HG02588 (cell line): ENCODE data around the gene CISH.

Source experiments
- ATAC-seq: cut with Tn5 transposase; IDR thresholded peaks from one replicate; pipeline ENCODE4 v1.9.1; 2021; ENCODE audit warnings: mild to moderate bottlenecking, moderate library complexity; ENCODE audit not compliant: unreplicated experiment

Gene CISH

GRCh38 chr3:50615190-50615589 is 3.6 kb upstream of the CISH start:
- ATAC-seq: no peak

- ATAC-seq: no peak
These were observed 1.6 kb upstream of the CISH start for GRCh38 chr3:50612970-50613846.

DNA sequence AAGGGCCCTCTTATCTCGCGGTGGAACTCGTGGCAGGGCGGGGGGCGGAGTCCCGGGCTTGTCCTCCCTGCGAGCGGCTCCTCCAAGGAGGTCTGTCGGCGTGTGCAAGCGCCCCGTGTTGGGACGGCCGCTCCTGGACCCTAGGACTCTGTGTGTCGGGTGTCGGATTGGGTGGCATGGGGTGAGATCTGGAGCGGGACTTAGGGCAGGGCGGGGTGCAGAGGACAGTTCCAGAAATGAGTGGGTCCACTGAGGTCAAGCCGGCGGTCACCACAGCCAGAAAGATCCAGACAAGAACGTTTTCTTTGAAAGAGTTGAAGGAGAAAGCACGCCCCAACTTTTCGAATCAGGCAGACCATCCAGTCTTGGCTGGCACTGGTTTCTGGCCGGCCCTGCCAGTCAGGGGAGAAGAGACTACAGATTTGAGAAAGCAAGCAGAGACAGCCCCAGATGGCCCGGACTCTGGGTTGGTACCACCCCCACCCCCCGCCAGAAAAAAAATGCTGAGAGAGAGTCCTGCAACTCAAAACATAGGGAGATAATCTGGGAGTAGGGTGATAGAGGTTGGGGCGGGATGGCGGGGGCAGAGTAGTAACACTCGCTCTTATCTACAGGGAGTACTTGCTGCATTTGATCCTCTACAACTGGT is 784 bp upstream of the CISH start:
- peak; percentile 1 for ATAC-seq

DNA sequence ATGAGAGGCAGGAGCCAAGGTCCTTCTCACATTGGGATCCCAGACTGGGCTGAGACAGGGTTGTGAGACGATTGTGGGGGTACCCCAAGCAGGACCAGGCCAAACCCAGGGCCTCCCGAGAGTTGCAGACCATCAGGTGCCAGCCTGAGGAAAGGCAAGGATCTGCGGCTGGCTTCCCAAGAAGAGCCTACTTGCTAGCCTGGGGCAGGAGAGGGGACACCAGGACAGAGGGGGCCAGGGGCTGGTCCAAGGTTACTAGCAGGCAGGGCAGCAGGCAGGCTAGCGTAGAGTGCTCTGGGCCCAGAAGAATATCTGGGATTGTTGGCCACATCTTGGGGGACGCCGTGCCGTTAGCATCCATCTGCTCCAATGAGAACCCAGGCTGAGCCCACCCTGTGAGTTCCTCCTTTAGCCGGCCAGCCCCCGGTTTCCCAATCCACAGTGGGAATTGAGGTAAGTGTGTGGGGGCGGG is 546 bp downstream of the CISH start:
- ATAC-seq: no peak

DNA sequence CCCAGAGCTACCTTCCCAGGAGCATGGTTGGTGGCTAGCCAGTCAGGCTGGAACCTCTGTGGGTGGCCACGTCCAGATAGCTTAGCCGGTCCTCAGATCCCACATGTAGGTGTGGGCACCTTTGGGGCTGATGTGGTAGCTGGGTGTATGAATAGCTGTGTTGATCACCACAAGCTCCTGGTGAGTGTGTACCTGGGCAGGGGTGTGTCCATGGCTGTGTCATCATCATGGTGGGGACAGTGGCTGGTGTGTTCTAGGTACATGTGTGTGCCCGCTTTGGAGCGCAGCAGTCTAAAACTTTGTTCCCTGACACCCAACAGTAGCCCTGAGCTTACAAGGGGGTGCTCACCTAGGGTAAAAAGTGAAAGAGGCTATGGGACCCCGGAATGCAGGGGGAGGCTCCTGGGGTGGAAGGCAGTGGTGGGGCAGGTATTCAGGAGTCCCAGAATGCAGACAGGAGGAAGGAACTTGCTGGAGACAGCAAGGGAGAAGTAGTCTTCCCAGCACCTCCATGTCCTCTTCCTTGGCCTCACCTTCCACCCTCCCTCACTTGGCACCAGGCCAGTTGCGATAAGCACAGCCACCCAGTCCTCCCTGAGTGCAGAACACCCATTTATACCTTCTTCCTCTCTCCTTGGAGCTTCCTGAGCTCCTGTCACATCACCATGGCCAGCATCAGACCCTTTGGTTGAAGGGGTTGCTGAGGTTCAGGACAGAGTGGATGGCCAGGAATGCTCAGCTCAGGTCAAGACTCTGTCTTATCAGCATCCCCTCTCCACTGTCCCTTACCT is 1.2 kb downstream of the CISH start:
- no peak for ATAC-seq

- no peak for ATAC-seq
These were observed 1.9 kb downstream of the CISH start for GRCh38 chr3:50609763-50610085.

- ATAC-seq: no peak
These were observed 2.4 kb downstream of the CISH start for GRCh38 chr3:50609071-50609762.

- ATAC-seq: no peak
These were observed 3.3 kb downstream of the CISH start for GRCh38 chr3:50608278-50608677.

DNA sequence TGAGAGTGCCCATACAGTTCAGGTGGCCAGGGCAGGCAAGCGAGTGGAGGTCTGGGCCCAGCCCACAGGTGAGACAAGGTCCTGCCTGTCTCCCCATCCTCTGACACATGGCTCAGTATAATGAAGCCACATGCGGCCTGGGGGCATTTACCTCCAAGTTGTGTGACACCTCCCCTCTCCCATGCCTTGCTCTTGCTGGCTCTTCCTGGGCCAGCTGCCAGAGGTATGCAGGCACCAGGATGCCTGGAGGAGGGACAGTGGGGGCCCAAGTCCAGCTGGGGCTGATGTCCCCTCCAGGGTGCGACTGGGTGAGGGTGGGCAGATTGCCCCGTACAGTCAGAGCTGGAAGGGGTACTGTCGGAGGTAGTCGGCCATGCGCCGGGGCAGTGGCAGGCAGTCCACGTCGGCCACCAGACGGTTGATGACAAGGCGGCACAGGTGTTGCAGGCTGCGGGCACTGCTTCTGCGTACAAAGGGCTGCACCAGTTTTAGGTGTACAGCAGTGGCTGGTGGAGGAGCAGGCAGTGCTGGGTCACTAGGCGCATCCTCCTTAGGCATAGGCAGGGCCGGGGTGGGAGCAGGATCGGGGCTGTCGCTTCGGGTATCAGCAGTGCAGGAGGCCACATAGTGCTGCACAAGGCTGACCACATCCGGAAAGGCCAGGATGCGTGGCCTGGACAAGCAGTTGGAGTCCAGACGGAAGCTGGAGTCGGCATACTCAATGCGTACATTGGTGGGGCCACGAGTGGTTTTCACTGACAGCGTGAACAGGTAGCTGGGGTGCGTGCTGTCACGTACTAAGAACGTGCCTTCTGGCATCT is 4.1 kb downstream of the CISH start:
- no peak for ATAC-seq

DNA sequence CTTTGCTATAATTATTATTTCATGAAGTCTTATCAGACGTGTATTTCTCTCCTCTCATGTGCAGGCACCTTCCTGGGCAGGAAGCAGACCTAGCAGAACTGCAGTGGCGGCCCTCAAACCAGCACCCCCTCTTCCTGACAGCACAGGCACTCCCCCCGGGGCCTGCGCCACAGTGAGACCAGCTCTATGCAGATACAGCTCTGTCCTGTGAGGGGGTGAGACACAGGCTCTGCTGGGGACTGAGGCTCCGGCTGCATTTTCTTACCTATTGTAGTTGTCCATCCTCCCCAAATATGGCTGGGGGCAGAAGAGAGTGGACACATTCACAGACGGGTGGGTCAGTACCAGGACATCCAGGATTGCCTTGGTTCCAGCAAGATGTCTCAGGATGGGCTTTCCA is 5.0 kb downstream of the CISH start:
- no peak for ATAC-seq

DNA sequence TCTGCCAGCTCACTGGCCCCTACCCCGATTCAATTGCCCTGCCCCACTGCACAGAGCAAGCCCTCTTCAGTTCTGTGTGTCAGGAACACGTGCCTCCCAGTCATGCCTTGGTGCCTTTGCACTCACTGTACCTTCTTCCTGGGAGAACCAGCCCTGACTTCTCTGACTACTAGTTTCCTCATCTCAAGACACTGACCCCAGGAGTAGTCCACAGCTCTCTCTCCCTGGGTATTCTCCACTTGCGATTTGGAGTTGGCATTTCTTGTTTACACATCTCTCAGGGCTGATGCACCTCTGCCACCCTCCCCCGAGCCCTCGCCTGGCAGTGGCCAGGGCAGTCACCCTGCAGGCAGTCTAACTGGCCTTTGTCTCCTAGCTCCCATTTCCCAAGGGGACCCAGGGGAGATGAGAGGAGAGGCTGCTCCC is 5.7 kb downstream of the CISH start:
- no peak for ATAC-seq

DNA sequence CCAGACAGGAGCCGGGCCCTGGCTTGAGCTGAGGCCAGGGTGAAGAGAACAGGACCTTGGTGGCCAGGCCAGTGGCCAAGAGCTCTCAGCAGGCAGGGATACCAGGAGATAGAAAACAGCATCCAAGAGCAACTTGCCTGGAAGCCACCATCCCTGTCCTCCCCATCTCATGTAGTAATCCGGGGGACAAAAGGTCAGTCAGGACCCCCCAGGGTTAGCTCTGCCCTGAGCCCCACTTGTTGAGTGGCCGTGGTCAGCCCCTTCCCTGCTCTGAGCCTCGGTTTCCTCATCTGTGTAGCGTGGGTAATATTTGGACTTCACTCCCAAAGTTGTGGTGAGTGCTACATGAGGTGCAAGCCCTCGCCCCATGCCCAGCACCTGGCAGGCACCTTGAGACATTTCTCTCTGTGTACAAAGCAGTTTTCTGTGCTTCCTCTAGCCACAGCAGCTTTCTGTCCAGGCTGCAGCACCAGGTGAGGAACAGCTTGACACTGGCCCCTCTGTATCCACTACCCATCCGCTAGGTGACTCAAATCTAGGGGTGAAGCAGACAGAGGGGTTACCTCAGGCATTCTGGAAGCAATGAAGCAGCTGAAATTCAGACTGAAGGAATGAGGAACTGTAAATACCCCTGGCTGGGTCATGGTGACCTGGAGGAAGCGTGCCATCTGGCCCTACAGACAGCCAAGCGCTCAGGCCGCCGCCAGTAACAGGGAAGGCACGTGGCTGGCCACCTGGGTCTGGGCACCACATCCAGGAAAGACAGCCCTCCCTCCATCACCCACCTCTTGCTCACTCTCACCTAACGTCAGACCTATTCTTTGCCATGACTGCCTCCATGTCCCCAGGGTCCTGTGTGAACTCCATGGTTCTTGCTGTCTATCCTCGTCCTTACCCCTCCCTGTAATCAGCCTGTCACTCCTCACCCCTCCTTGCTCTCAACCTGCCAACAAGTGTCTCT is 6.7 kb downstream of the CISH start:
- ATAC-seq: no peak

GRCh38 chr3:50604110-50604621 is 7.4 kb downstream of the CISH start:
- ATAC-seq: no peak

DNA sequence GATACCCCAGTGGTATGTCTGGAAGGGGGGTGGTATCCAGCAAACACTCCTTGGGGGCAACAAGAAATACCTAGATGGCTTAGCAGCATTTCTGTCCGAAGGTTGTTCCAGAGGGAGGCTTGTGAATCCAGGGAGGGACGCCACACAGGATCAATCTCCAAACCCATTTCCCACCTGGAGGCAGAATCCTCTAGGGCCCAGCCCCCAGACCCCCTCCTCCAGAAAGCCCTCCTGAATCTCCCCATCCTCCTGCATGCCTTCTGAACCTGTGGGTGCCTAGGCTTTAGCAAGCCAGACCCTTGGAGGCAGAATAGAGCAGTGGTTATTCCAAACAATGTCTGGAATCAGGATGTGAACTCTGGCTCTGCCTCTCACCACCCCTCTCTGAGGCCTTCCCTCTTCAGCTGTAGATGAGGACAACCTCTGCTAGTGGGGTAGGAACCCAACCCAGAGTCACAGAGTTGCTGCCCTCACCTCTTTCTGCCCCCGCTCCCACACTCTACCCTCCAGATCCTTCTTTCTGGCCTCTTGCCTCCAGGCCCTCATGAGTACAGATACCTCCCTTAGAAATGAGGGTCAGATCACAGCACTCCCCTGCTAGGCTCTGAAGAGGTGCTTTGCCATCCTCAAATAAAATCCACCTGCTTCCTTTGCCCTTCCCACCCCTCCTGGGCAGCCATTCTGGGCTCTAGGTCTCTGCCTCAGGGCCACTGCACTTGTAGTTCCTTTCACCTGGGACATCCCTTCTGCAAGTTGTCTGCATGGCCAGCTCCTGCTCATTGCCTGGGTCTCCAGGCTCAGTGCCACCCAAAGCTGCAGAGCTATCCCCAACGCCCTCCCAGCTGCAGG is 8.1 kb downstream of the CISH start:
- no peak for ATAC-seq

DNA sequence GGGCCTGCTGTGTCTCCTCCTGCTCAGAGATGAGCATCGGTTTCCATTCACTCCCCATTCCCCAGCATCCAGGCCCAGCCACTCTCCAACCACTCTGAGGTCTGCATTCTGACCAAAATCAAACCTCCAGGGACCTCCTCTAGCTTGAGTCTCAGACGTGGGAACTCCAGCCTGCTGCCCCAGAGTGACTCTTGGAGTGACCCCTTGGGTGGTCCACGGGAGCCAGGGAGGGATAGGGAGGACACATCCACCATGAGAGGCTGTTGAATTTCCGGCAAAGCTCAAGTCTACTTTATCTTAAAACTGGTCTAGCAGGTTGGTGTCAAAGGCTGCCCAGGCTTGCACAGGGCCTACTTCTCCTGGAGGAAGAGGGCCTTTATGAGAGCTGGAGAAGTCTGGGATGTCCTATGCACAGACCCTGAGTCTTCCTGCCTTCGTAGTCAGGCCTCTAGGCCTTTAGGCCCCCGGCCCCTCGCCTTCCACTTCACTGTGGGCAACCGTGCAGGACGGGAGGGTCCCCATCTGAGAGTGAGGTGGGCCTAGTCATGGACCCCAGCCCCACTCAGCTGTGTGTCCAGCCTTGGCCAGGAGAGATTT is 8.9 kb downstream of the CISH start:
- ATAC-seq: no peak

- ATAC-seq: peak; percentile 72
These were observed 10.6 kb downstream of the CISH start for GRCh38 chr3:50600841-50601591.
